HL-60/S4 treated with phorbol 12-myristate 13-acetate at 8.2 ng/mL for 4 days and 3 days (cell line): ENCODE data around the gene RPL37.
"Not testable (repeated sequence)": the region's sequence is repeated elsewhere in the genome, so short reads cannot be mapped to it uniquely, and the experiment has no call there.

Experiments used
- in situ Hi-C: fragments of 300-500 bp; cut with MboI; formaldehyde crosslinking; loops from 2 replicates; pipeline ENCODE4 v1.15.0; 2022; ENCODE audit warnings: low sequenced_read_pairs

The RPL37 gene

GRCh38 chr5:40838086-40838485 lies 3.1 kb upstream of the RPL37 start:
- in situ Hi-C loops = no loop called here

GRCh38 chr5:40834391-40834848 lies 602 bp downstream of the RPL37 start:
- in situ Hi-C loops = no loop called here

- in situ Hi-C loops = no loop called here
Measured at GRCh38 chr5:40833712-40834229, 1.3 kb downstream of the RPL37 start.

GRCh38 chr5:40832345-40832744 lies 2.7 kb downstream of the RPL37 start:
- in situ Hi-C loops = no loop called here

GRCh38 chr5:40831346-40832210 lies 3.4 kb downstream of the RPL37 start:
- in situ Hi-C loops = no loop called here

GRCh38 chr5:40829748-40830533 lies 5.1 kb downstream of the RPL37 start:
- in situ Hi-C loops = no loop called here

GRCh38 chr5:40828690-40829661 lies 6.0 kb downstream of the RPL37 start:
- in situ Hi-C loops = no loop called here

GRCh38 chr5:40828021-40828631 lies 6.9 kb downstream of the RPL37 start:
- in situ Hi-C loops = no loop called here

GRCh38 chr5:40827188-40827977 lies 7.6 kb downstream of the RPL37 start:
- in situ Hi-C loops = no loop called here

- in situ Hi-C loops = no loop called here
Measured at GRCh38 chr5:40826489-40827187, 8.4 kb downstream of the RPL37 start.

- in situ Hi-C loops = not testable (repeated sequence)
Measured at GRCh38 chr5:40825461-40826043, 9.5 kb downstream of the RPL37 start.

- in situ Hi-C loops = no loop called here
Measured at GRCh38 chr5:40823459-40823858, 11.6 kb downstream of the RPL37 start.

- in situ Hi-C loops = no loop called here
Measured at GRCh38 chr5:40813698-40814281, 21.2 kb downstream of the RPL37 start.

- in situ Hi-C loops = no loop called here
Measured at GRCh38 chr5:40812125-40812524, 22.9 kb downstream of the RPL37 start.

GRCh38 chr5:40801771-40802562 lies 33.1 kb downstream of the RPL37 start:
- in situ Hi-C loops = no loop called here

GRCh38 chr5:40799258-40799657 lies 35.8 kb downstream of the RPL37 start:
- in situ Hi-C loops = no loop called here

GRCh38 chr5:40798801-40799210 lies 36.2 kb downstream of the RPL37 start:
- in situ Hi-C loops = no loop called here
